ENCODE results near the gene LMOD3.

DNA sequence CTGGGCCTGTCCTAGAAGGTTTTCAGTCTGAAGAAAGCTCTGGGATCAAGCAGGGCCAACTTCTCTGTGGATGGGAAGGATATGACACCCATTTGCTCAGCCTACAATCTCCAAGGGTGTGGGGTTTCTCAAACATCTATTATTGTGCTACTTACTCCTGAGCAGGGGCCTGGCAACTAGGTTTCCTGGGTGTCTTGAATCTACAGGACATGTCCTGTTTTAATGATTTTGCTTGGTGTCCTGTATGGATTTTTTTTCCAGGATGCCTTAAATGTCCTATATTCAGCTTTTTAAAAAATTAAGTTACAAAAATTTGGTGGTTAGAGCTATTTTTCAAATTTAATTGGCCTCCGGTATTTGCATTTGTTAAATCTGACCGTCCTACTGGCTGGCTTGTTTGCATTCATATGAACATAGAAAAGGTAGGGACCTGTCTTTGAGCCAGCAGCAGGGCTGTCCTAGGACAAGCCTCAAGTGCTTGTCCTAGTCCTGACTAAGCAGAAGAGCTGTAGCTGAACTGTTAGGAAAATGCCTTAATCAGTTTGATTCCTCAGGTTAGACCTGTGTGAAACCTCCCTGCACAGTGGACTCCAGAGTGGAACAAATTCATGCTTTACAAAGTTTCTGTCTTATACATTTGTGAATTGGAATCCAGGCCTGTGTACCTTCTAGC, 40.0 kb upstream of the LMOD3 start:
- TF ChIP-seq, protein P1, sequence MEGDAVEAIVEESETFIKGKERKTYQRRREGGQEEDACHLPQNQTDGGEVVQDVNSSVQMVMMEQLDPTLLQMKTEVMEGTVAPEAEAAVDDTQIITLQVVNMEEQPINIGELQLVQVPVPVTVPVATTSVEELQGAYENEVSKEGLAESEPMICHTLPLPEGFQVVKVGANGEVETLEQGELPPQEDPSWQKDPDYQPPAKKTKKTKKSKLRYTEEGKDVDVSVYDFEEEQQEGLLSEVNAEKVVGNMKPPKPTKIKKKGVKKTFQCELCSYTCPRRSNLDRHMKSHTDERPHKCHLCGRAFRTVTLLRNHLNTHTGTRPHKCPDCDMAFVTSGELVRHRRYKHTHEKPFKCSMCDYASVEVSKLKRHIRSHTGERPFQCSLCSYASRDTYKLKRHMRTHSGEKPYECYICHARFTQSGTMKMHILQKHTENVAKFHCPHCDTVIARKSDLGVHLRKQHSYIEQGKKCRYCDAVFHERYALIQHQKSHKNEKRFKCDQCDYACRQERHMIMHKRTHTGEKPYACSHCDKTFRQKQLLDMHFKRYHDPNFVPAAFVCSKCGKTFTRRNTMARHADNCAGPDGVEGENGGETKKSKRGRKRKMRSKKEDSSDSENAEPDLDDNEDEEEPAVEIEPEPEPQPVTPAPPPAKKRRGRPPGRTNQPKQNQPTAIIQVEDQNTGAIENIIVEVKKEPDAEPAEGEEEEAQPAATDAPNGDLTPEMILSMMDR (IDR thresholded peaks at IDR 0.05 in 4 of 5, conservative IDR thresholded peaks at IDR 0.05 in 1 of 5): no peak
- TF ChIP-seq POLR2A (IDR thresholded peaks at IDR 0.05): no peak
